ENCODE results near the gene RNU5D-1. TPM values are rescaled to one million over a fixed set of nuclear protein-coding genes. Genes with fewer than 3 reads are reported as not detected.

Gene RNU5D-1
- total and polyA plus RNA-seq, 7 donors, result not detected

GRCh38 chr1:44760876-44761275 is 29.9 kb upstream of the RNU5D-1 start:
- H3K4me3 ChIP-seq, result no peak overlapping the region
- no peak overlapping the region for H3K27ac ChIP-seq
- H3K4me1 ChIP-seq, result no peaks in the 10 kb centered on the region
- H3K27me3 ChIP-seq, result no peaks in the 10 kb centered on the region
- DNase-seq, result no peak
- no peak for TF ChIP-seq POLR2A (IDR thresholded peaks at IDR 0.05)
- TF ChIP-seq CTCF (IDR thresholded peaks at IDR 0.05), result no peak
- no peak for TF ChIP-seq EP300 (IDR thresholded peaks at IDR 0.05)
- TF ChIP-seq POLR2AphosphoS5 (IDR thresholded peaks at IDR 0.05), result no peak
- 94 to 96% methylated on average over 3 of the region's 3 CpGs for WGBS, 2 donors
- intact Hi-C loops (cut with DNase I), result no loop called here
- H3K36me3 ChIP-seq, result peaks cover 0 to 9% (median 0%) of the 10 kb centered on the region in 4 donors
- no peaks in the 10 kb centered on the region for H3K9me3 ChIP-seq

- H3K27me3 ChIP-seq, result no peaks in the 10 kb centered on the region
- H3K4me1 ChIP-seq, result no peaks in the 10 kb centered on the region
- no peaks in the 10 kb centered on the region for H3K9me3 ChIP-seq
- peaks cover 0 to 9% (median 0%) of the 10 kb centered on the region in 4 donors for H3K36me3 ChIP-seq
- no peak overlapping the region for H3K4me3 ChIP-seq
- TF ChIP-seq CTCF (IDR thresholded peaks at IDR 0.05) (no peak), POLR2A (IDR thresholded peaks at IDR 0.05) (no peak), EP300 (IDR thresholded peaks at IDR 0.05) (no peak), POLR2AphosphoS5 (IDR thresholded peaks at IDR 0.05) (no peak)
- intact Hi-C loops (cut with DNase I), result no loop called here
- 91 to 92% methylated on average over 11 of the region's 11 CpGs for WGBS, 2 donors
- no peak for DNase-seq
- H3K27ac ChIP-seq, result no peak overlapping the region
These were observed 28.1 kb upstream of the RNU5D-1 start for GRCh38 chr1:44759077-44759476.

GRCh38 chr1:44757420-44757819 is 26.4 kb upstream of the RNU5D-1 start:
- TF ChIP-seq EP300 (IDR thresholded peaks at IDR 0.05), result no peak
- TF ChIP-seq CTCF (IDR thresholded peaks at IDR 0.05), result no peak
- no peak for TF ChIP-seq POLR2A (IDR thresholded peaks at IDR 0.05)
- TF ChIP-seq POLR2AphosphoS5 (IDR thresholded peaks at IDR 0.05), result no peak

GRCh38 chr1:44747878-44748277 is 16.9 kb upstream of the RNU5D-1 start:
- DNase-seq, result no peak
- intact Hi-C loops (cut with DNase I), result no loop called here
- no peaks in the 10 kb centered on the region for H3K36me3 ChIP-seq
- no peaks in the 10 kb centered on the region for H3K27me3 ChIP-seq
- 96% methylated on average over 3 of the region's 3 CpGs for WGBS, 2 donors
- H3K4me1 ChIP-seq, result no peaks in the 10 kb centered on the region
- H3K27ac ChIP-seq, result no peak overlapping the region
- H3K4me3 ChIP-seq, result no peak overlapping the region
- TF ChIP-seq EP300 (IDR thresholded peaks at IDR 0.05) (no peak), CTCF (IDR thresholded peaks at IDR 0.05) (no peak), POLR2A (IDR thresholded peaks at IDR 0.05) (no peak), POLR2AphosphoS5 (IDR thresholded peaks at IDR 0.05) (no peak)
- H3K9me3 ChIP-seq, result no peaks in the 10 kb centered on the region

More at GRCh38 chr1:44757420-44757819, 26.4 kb upstream of the RNU5D-1 start:
- no peak for DNase-seq
- WGBS, 2 donors, result 84 to 93% methylated on average over 2 of the region's 2 CpGs
- no peaks in the 10 kb centered on the region for H3K27me3 ChIP-seq
- H3K4me1 ChIP-seq, result no peaks in the 10 kb centered on the region
- peaks cover 0 to 9% (median 0%) of the 10 kb centered on the region in 4 donors for H3K36me3 ChIP-seq
- intact Hi-C loops (cut with DNase I), result no loop called here
- no peak overlapping the region for H3K4me3 ChIP-seq
- no peak overlapping the region for H3K27ac ChIP-seq
- no peaks in the 10 kb centered on the region for H3K9me3 ChIP-seq

GRCh38 chr1:44743211-44743610 is 12.2 kb upstream of the RNU5D-1 start:
- DNase-seq, result no peak
- Histone ChIP-seq H3K27me3 (no peaks in the 10 kb centered on the region), H3K4me1 (peaks cover 0 to 8% (median 6%) of the 10 kb centered on the region in 4 donors), H3K27ac (no peak overlapping the region), H3K9me3 (no peaks in the 10 kb centered on the region), H3K36me3 (no peaks in the 10 kb centered on the region), H3K4me3 (no peak overlapping the region)
- 55 to 79% methylated on average over 1 of the region's 1 CpG for WGBS, 2 donors
- intact Hi-C loops (cut with DNase I), result no loop called here
- TF ChIP-seq CTCF (IDR thresholded peaks at IDR 0.05), result no peak
- TF ChIP-seq POLR2A (IDR thresholded peaks at IDR 0.05), result no peak
- TF ChIP-seq POLR2AphosphoS5 (IDR thresholded peaks at IDR 0.05), result no peak
- no peak for TF ChIP-seq EP300 (IDR thresholded peaks at IDR 0.05)
